Transverse colon (tissue), 3 donors: ENCODE data around the gene ZNF780A.

Experiments
- EP300 ChIP-seq: sonication (generic); formaldehyde crosslinking; IDR thresholded peaks from one replicate; pipeline ENCODE4 v1.6.1; 2017; ENCODE audit warnings: antibody characterized with exemption, low read depth
- POLR2A ChIP-seq: fragments of 450-650 bp; IDR thresholded peaks from one replicate; pipeline ENCODE4 v1.6.1; 2016; ENCODE audit warnings: antibody characterized with exemption, mild to moderate bottlenecking, moderate library complexity
- TF ChIP-seq, protein P1 (sequence below), 5 experiments: fragments of 200-600 bp in 3 of 5; fragments of 450-650 bp in 2 of 5; sonication (generic) in 3 of 5; IDR thresholded peaks; 1 replicate in 2 of 5; 2 replicates in 3 of 5; pipeline ENCODE4 v1.5.1; 2016 to 2017; ENCODE audit warnings: antibody characterized with exemption in 5 of 5, inconsistent platforms in 3 of 5, mild to moderate bottlenecking in 2 of 5, moderate library complexity in 1 of 5

DNA sequence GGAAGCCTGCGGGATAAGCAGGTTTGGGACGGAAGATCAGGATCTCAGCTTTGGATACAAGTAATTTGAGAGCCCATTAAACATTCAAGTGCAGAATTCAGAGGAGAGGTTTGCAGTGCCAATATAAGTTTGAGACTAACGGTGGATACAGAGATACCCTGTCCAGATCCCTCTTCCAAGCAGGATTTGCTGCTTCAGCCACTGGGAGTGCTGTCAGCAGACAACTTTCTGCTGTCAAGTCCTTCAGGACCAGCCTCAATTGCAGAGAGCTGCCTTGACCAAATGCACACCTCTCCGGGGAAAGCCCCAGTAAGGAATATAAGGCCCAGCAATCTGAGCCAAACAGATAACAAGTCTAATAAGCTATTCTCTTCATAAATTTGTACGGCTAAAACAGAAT lies 46.1 kb upstream of the ZNF780A start:
- TF ChIP-seq POLR2A (no peak), EP300 (no peak)
- TF ChIP-seq, protein P1, sequence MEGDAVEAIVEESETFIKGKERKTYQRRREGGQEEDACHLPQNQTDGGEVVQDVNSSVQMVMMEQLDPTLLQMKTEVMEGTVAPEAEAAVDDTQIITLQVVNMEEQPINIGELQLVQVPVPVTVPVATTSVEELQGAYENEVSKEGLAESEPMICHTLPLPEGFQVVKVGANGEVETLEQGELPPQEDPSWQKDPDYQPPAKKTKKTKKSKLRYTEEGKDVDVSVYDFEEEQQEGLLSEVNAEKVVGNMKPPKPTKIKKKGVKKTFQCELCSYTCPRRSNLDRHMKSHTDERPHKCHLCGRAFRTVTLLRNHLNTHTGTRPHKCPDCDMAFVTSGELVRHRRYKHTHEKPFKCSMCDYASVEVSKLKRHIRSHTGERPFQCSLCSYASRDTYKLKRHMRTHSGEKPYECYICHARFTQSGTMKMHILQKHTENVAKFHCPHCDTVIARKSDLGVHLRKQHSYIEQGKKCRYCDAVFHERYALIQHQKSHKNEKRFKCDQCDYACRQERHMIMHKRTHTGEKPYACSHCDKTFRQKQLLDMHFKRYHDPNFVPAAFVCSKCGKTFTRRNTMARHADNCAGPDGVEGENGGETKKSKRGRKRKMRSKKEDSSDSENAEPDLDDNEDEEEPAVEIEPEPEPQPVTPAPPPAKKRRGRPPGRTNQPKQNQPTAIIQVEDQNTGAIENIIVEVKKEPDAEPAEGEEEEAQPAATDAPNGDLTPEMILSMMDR (IDR thresholded peaks at IDR 0.05) = no peak
